T-helper 2 cell treated with Interferon-gamma antibody and Interleukin-4, amounts not matched to agents 100 ng/mL and 5 ng/mL, for 36 hours (primary cell): ENCODE measurements around the gene MLLT1. TPM values are rescaled to one million over a fixed set of nuclear protein-coding genes. Genes with fewer than 3 reads are reported as not detected.

Experiments used
- intact Hi-C: fragments of 100-400 bp; cut with micrococcal nuclease; formaldehyde crosslinking; loops from one replicate; pipeline ENCODE4 v1.15.1; 2023
- total RNA-seq: library from RNA; stranded (reverse); gene quantifications from 2 replicates; pipeline ENCODE4 v1.2.3, GENCODE V29; 2022

MLLT1 gene
- total RNA-seq, 1 donor from 2014 or later, result 53.2 TPM

DNA sequence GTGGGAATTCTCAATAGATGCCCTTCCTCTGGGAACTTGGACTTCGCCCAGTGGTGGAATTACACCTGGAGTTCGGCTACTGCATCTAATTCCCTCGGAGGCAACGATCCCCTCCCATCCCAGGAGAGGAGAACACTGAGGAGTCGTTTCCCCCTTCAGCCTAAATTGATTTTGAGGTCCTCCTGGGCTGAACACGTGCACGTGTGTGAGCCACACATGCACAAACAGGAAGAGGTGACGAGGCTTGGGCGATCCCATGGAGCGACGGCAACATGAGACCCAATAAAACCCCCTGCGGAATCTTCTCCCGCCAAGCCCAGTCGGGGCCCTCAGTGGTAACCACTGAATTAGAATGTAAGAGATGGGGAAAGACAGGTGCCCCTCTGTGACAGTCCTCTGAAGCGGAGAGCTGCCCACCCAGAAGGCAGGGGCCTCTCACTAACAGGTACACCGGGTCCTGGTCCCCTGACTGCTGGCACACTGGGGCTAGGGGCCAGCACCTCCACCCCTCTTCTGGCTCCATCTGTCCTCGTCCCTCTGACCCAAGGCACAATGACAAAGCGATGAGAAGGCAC is 4.5 kb downstream of the MLLT1 start:
- intact Hi-C loops, result no loop called here

DNA sequence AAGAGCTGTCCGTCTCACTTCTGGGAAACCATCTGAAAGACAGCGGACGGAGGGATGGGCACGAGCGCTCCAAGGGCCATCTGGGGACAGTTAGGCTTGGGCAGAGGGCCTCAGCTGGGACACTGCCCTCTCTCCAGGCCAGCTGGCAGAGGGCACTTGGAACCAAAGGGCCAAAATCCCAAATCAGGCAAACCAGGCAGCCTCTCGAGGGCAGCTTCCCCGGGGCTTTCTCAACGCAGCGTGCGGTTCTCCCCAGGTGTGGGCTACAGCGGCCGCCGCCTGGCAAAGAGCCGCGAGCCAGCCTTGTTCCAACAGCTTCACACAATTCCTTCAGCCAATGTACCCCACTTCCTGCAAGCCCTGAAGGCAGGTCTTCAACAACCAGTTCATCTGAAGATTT is 5.0 kb downstream of the MLLT1 start:
- intact Hi-C loops, result no loop called here

DNA sequence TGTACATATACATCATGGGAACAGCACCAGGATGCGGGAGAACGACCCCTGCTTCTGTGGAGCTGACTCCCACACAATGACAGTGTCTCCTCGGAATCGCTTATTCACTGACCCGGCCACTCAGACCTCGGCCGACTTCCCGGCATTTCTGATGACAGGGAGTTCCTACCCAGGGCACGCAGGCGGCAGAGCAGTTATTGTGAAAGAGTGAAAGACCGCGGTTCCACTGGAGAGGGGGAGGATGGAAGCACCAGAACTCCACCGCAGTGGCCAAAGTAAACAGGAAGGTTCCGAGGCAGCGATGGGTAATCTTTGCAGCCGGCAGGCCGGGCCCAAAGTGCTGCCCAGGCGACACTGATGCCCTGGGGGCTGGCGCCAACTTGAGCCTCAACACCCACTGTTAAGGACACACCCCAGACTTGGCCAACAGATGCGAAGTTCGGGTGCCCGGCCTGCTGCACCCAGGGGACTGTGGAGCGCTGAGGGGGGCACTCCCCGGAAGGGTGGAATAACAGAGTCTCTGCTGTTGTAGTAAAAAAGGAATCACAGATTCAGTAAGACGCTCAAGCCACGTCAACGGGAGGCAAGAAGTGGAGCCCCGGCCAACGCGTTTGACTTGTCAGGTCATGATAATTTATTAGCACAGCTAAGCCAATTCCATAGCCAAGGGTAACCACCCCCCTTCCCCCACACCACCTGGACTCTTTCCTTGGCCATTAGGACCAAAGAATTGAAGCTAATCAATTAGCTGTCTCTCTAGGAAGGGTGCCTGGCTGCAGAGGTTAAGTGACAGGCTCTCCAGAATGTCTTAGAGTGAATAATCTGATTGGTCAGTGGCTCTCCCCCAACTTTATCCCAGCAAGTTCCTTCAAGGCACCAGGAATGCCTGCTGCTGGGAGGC is 5.8 kb downstream of the MLLT1 start:
- intact Hi-C loops, result no loop called here

DNA sequence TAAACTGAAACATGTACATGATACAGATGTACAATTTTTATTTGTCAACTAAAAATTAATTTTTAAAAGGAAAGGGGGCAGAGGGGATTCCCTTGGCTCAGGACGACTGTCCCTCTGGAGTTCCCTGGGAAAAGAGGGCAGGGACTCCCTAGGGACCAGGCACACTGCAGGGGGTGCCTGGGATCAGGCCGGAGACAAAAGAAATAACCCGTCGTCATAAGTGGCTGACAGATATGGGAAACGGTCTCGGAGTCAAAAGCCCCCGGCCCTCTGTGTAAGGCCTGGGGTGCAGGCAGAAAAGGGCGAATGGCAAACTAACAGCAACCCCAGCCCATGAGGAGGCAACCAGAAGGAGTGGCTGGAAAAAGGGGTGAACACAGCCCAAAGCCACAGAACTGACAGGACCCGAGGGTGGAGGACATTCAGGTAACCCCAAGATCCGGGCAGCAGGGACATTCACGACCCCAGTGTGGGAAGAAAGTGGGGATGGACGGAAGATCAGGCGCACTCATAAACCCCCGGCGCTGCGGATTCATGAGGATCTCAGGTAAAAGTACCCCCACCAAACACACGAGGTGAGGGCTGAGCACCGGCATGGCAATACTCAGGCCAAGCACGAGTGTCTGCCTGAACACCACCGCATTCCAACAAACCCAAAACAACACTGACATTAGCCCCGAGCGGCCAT is 6.7 kb downstream of the MLLT1 start:
- intact Hi-C loops, result no loop called here

DNA sequence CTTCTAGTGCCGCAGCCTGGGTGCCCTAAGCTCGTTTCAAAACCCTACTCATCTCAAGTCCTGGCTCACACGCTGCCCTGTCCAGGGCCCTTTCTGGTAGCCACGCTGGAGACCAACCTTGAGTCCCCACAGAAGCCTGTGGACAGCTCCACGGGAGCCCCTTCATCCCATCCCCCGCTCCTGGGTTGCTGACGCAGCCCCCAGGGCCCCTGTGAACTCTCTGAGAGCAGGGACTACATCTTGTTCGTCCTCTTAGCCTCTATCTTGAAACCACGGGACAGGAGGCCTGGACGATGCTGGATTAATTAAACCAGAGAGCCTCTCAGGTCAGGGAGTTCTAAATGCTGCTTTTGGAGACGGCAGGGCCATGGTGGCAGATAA is 7.4 kb downstream of the MLLT1 start:
- intact Hi-C loops, result no loop called here

DNA sequence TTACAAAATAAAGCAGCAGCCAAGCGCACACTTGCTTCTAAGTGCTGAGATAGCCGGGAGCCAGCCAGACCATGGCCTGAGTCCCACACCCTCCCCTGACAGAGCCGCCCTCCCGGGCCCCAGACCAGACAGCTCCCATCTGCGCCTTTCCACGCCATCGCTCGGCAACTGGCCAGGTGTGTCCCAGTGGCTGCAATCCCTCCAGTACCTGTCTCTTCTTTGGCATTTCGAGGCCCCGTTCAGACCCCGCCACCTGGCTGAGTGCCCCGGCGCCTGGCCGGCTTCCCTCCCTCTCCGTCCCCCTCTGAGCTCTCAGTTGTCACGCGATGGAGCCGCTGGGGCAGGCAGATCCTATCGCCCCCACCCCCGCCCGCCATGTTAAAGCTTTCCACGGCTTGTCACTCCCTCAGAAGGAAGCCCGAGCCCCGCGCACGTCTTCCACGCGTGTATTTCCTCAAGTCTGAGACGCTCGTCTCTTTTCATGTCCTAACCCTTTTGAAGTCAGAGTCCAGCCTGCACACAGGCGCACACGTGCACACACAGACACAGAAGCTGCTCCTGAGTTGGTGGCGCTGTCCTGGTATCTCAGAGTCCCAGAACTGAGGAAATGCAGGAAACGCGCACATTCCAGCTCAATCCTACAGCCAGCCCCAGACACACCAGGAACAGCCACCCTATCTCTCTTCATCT is 7.9 kb downstream of the MLLT1 start:
- intact Hi-C loops, result no loop called here

DNA sequence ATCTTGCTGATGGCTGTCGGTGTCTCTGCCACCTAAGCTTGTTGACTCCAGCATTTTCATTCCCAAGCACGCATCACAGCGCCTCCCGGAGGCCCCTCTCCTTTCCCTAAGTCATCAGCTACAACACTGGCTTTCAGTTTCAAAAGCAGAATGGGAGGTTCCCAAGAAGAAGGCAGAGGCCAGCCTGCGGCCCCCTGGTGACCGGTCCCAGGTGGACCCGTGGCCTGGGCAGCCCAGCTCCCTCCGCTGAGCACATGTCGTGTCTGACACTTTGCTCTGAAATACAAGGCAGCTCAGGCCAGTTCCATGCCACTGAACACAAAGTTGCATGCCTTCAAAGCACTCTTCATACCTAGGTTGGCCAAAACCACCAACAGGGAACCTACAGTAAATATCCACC is 8.5 kb downstream of the MLLT1 start:
- intact Hi-C loops, result no loop called here

DNA sequence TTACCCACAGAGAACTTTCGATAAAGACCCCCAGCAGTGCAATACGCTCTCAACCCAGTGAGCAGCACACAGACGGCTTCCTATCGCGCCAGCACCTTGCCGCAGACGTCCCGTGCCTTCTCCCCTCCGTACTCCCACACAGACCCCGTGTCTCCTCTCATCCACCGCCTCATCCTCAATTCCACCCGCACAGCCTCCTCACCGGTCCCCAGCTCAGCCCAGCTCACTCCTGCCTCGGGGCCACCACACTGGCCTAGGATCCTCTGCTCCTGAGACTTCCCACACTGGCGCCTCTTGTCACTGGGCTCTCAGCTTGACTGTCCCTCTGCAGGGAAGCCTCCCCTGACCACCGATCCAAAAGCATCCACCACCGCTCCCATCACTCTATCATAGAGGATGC is 9.0 kb downstream of the MLLT1 start:
- intact Hi-C loops, result no loop called here

DNA sequence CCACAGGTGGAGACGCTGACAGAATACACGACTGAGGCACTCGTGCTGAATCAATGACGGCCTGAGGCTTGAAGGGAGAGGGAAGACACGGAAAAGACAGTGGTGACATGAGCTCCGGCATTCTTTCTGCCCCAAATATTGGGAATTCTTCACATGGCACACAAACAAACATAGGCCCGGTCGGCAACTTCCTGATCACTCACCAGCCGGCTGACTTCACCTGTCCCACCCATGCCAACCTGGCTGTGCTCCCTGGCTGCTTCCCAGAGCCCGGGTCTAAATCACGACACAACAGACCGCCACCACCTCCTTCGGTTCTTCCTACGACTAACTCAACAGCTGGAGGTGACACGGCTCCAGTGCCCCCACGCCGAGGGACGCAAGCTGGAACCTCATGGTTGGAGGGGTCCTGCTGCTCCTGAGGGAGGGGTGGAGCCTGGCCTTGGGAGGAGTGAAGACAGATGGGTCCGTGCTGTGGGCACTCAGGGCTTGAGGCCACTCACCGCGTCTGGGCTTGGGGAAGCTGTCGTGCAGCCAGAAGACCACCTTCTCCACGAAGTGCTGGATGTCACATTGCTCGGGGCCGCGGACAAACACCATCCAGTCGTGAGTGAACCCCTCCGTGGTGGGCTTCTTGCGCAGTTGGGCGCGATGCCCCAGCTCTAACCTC is 9.6 kb downstream of the MLLT1 start:
- intact Hi-C loops, result no loop called here

DNA sequence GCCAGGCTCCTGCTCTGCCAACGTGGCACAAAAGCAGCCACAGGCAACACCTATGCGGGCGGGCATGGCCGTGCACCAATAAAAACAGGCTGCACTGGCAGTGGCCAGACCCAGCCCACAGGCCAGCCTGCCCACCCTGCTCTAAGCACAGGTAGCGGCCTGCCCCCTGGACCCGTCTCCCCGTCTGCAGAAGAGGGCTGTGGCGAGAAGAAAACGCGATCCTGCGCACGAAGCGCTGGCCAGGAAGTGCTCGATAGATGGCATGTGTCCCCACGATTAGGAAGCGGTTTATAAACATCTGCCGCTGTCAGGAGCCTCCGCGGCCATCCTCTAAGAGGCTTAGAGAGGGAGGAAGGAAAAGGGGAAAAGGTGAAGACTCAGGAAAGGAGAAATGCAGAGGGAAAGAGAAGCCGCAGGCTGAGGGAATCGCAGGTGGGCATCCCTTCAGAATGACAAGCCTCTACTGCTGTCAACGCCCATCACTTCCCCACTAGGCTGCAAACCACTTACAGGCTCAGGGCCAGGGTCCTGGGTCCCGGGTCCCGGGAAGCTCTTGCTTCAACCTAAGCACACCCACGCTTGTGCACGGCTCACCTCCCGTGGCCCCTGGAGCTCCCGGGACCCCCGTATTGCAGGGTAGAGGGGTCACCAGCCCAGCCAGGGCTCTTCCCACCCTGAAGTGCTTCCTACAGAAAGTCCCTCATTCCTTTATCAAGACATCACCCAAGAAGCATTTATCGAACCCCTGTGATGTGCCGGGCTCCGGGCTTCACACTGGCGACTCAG is 10.5 kb downstream of the MLLT1 start:
- intact Hi-C loops, result no loop called here

DNA sequence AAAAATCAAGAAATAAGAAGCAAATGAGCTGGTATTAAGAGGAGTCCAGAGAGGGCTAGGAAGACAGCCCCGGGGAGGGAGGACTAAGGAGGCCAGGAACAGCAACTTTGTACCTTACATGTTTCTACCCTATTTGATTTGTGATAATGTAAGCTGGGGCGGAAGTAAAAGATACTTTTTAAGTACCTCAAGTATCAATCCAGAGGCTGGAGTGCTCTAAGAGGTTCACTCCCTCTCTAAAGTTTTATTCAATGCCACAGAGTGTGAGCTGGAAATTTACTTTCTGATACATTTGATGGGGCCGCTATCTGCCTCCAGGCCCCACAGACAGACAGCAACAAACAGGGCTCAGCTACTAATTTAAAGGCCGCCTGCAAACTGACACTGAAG is 11.4 kb downstream of the MLLT1 start:
- intact Hi-C loops, result no loop called here

DNA sequence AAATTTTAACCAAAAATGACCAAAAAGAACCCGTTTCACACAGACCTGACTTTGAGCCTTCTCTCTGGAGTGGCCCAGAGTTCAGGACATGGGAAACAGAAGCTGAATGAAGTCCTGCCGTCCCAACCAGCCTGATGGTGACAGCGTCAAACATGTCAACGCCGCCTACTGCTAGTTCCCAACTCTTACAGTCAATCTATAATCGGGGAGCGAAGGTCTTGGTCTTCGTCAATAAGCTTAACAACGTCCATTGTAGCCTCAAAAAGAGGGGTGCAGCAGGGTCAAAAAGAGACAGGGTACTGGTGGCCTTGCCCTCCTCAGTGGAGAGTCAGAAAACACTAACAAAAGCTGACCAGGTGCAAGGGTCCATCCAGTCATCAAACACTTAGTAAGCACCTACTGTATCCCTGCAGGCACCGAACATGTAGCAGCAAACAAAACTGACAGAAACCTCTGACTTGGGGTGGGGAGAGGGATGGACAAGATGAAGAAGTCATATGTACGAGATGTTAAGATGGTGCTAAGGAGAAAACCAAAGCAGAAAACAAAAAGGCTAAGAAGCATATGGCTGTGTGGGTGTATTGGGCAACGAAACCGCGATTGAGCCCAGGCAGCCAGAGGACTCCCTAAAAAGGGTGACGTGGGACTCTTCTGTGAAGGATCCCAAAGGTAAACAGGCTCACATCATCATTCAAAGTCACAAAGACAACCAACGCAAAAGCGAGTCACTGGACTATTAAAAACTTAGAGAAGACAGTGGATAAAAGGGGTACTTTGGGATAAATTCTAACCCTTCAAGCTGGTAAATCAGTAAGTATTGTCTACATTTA is 12.0 kb downstream of the MLLT1 start:
- intact Hi-C loops, result no loop called here

DNA sequence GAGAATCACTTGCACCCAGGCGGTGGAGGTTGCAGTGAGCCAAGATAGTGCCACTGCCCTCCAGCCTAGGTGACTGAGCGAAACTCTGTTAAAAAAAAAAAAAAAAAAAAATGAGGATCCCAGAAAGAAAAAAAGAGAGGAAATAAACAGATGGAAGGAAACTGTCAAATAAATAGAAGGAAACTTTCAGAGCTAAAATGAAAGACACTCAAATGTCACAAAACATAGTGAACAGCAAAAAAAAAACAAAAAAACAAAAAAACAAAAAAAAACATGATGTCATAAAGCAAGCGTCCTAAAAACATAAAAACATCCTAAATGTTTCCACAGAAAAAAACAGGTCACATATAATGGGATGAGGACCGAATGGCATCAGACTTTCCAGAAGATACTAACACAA is 15.0 kb downstream of the MLLT1 start:
- intact Hi-C loops, result no loop called here

DNA sequence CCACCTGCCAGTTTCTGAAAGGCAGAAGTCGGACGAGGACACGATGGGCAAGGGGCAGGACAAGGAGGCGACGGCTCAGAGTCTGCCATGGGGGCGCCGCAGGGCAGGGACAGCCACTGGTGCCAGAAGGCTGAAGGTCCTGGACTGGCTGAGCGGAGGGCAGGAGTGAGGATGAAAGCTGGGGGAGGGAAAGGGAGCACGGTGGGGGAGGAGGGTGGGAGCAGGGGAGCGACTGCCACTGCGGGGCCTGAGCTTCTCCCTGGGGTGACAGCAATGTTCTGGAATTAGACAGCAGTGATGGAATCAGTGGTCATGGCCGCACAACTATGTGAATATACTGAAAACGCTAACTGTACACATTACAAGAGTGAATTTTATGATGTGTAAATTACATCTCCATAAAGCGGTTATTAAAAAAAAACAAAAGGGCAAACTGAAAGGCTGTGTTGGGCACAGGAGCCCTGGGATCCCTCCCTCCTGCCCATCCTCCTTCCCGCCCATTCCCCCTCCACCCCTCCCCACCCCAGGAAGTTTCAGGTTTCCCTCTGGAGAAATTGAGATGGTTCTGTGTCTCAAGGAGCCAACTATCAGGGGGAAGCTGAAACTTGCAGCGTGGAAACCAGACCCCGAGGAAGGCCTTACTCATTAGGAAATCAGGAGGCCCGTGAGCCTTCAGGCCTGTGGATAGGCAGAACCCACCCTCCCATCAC is 15.9 kb downstream of the MLLT1 start:
- intact Hi-C loops, result no loop called here

DNA sequence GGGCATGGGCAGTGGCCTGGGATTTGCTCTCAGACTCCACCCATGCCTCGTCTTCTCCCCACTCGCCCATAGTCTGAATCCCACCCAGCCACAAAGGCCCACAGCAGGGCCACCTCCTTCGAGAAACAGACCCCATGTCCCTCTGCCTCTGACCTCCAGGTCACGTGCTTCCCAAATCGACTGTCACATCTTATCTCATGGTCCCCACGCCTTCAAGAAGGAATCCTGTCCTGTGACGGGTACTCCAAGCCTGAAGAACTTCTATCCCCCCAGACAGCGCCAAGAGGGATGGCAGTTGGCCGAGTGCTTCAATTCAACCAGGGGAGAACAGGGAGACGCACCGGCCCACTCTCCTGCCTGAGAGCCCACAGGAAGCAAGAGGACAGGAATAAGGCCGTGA is 16.5 kb downstream of the MLLT1 start:
- intact Hi-C loops, result no loop called here

DNA sequence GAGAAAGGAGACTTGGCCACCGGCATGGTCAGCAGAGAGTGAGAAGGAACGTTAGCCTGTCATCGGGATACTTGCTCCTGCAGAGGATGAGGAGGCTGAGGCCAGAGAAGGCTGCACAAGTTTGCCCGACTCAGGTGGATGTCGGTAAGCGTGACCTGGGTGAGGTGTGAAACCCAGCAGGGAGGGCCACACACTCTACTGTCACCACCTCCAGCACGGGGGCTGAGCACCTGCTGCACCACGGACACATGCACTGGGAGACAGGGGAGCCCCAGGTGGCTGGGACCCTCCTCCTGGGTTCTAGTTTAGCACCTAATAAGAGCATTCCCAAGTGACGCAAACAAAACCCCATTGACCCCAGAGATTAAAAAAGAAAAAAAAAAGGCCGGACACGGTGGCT is 17.3 kb downstream of the MLLT1 start:
- intact Hi-C loops, result no loop called here

DNA sequence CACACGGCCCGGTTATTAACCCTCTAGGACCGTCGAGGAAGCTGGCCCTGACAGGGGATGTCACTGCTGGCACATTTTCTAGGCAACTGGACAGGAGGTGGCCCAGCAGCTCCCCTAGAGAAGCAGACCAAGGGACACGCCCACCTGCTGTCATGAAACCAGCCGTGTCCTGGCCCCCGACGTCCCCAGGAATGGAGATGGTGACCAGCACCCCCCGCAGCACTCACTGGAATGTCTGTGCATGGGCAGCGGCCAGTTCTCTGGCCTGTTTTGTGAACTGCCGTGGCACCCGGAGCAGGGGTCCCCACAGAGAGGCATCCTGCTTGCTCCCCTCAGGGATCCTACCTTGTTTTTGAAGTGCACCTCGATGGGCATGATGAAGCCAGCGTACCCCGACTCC is 17.9 kb downstream of the MLLT1 start:
- intact Hi-C loops, result no loop called here

DNA sequence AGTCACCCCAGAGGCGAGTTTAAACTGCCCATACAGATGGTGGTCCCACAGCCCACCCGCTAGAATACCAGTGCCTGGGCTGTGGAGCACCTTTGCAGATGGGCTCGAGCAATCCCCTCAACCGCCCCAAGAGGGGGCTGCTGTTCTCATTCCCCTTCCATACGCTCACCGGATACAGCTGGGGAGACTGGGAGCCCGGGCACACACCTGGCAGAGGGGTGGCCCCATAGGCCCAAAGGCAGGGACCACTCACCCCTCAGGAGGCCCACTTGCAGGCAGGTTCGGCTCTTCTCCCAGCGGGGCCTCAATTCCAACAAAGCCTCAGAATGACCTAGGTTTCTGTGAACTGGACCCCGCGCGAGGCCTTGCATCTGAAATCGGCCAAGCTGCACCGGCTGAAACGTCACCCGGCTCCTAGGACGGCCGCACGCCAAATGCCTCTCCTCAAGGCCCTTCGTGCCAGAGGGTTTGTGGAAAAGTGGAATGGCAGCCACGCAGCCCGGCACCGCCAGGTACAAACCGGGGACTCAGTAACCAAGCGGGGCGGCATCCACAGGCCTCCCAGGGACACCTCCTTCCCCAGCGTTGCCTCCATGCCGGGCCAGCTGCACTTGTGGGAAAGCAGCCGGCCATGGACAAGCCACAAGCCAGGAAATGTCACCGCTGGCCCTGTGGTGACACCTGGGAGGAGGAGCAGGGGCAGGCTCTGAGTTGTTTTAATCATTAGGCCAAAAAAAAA is 18.7 kb downstream of the MLLT1 start:
- intact Hi-C loops, result no loop called here
